SK-N-SH (cell line): ENCODE measurements around the gene CDK14. TPM values are rescaled to one million over a fixed set of nuclear protein-coding genes. Genes with fewer than 3 reads are reported as not detected.

Experiments used
- CTCF ChIA-PET: fragments of 300-600, 350-600 bp; formaldehyde crosslinking; extraction: SDS; loops from one replicate; lab custom pipeline; 2021; lab: Yijun Ruan, JAX
- POLR2A ChIA-PET: fragments of 350-600 bp; sonication (Branson Sonifier 250); formaldehyde crosslinking; extraction: SDS; loops from one replicate; lab custom pipeline; 2020; ENCODE audit warnings: antibody characterized with exemption, inconsistent platforms; lab: Yijun Ruan, JAX
- DNase-seq: peaks from one replicate; pipeline ENCODE4 v3.0.0; 2012
- H2AFZ ChIP-seq: fragments of 200-600 bp; sonication (generic); 2 replicates; pipeline ENCODE4 v1.8.1; 2016; ENCODE audit warnings: antibody characterized with exemption, mild to moderate bottlenecking, low read depth
- H3F3A ChIP-seq: fragments of 200-600 bp; sonication (generic); replicated peaks from 2 replicates; pipeline ENCODE3; 2016; ENCODE audit warnings: antibody characterized with exemption, mild to moderate bottlenecking; ENCODE audit not compliant: insufficient read depth
- H3K27ac ChIP-seq, 2 experiments: fragments of 200-500 bp in 1 of 2; fragments of 200-600 bp in 1 of 2; sonication (Bioruptor generic) in 1 of 2; sonication (generic), shearing (Covaris generic) in 1 of 2; 2 replicates each; pipeline versions ENCODE4 v1.5.1 to v1.6.1; 2014 to 2016; ENCODE audit warnings: low read depth in 2 of 2, inconsistent platforms in 1 of 2, low read length in 1 of 2, mild to moderate bottlenecking in 1 of 2, mixed read lengths in 1 of 2
- H3K27me3 ChIP-seq: fragments of 200-600 bp; sonication (generic), shearing (Covaris generic); 2 replicates; pipeline ENCODE4 v1.6.1; 2016; ENCODE audit warnings: mixed run types; ENCODE audit not compliant: insufficient read depth
- H3K36me3 ChIP-seq, 2 experiments: fragments of 200-500 bp in 1 of 2; fragments of 200-600 bp in 1 of 2; sonication (Bioruptor generic) in 1 of 2; sonication (generic) in 1 of 2; replicated peaks in 1 of 2; 2 replicates each; pipeline versions ENCODE3 to v1.5.1; 2014 to 2016; ENCODE audit warnings: low read length in 1 of 2, mild to moderate bottlenecking in 1 of 2; ENCODE audit not compliant: insufficient read depth in 2 of 2, control insufficient read depth in 1 of 2
- H3K4me1 ChIP-seq, 2 experiments: fragments of 200-500 bp in 1 of 2; fragments of 200-600 bp in 1 of 2; sonication (Bioruptor generic) in 1 of 2; sonication (generic), shearing (Covaris generic) in 1 of 2; 2 replicates each; pipeline versions ENCODE4 v1.5.1 to v1.6.1; 2014 to 2016; ENCODE audit warnings: low read depth in 1 of 2, low read length in 1 of 2, mixed run types in 1 of 2; ENCODE audit not compliant: insufficient read depth in 2 of 2, control insufficient read depth in 1 of 2
- H3K4me2 ChIP-seq: fragments of 200-600 bp; sonication (generic), shearing (Covaris generic); 2 replicates; pipeline ENCODE4 v1.6.1; 2017; ENCODE audit warnings: mixed run types
- H3K4me3 ChIP-seq, 2 experiments: fragments of 200-500 bp in 1 of 2; fragments of 200-600 bp in 1 of 2; sonication (Bioruptor generic) in 1 of 2; sonication (generic), shearing (Covaris generic) in 1 of 2; 2 replicates each; pipeline versions ENCODE4 v1.5.1 to v1.8.1; 2014 to 2016; ENCODE audit warnings: low read depth in 2 of 2, inconsistent platforms in 1 of 2, low read length in 1 of 2, mild to moderate bottlenecking in 1 of 2, mixed read lengths in 1 of 2, moderate library complexity in 1 of 2
- H3K79me2 ChIP-seq: fragments of 200-600 bp; sonication (generic); 2 replicates; pipeline ENCODE4 v1.8.1; 2017; ENCODE audit warnings: mild to moderate bottlenecking; ENCODE audit not compliant: insufficient read depth
- H3K9ac ChIP-seq: fragments of 200-600 bp; sonication (generic); 2 replicates; pipeline ENCODE4 v1.6.1; 2017; ENCODE audit warnings: mixed run types
- H3K9me2 ChIP-seq: fragments of 200-600 bp; sonication (generic); 2 replicates; pipeline ENCODE4 v1.6.1; 2017; ENCODE audit warnings: mixed run types
- H3K9me3 ChIP-seq: fragments of 200-600 bp; sonication (generic); 2 replicates; pipeline ENCODE4 v1.6.1; 2017; ENCODE audit warnings: mixed run types, mild to moderate bottlenecking, moderate library complexity
- H4K20me1 ChIP-seq: fragments of 200-600 bp; sonication (generic); 2 replicates; pipeline ENCODE4 v1.6.1; 2017; ENCODE audit warnings: mild to moderate bottlenecking, mixed run types; ENCODE audit not compliant: insufficient read depth
- ELF1 ChIP-seq: IDR thresholded peaks from 2 replicates; pipeline ENCODE4 v1.4.0; 2012
- EP300 ChIP-seq, 2 experiments: IDR thresholded peaks; 2 replicates each; pipeline versions ENCODE4 v1.4.0 to v1.6.1; 2012; ENCODE audit warnings: borderline replicate concordance in 1 of 2, low read depth in 1 of 2, low read length in 1 of 2
- FOXJ3 ChIP-seq: sonication (generic); formaldehyde crosslinking; IDR thresholded peaks from 2 replicates; pipeline ENCODE4 v1.5.1; 2020; ENCODE audit warnings: mild to moderate bottlenecking, missing genetic modification reagents
- FOXM1 ChIP-seq: IDR thresholded peaks from 2 replicates; pipeline ENCODE4 v1.4.0; 2012; ENCODE audit warnings: low read depth, mild to moderate bottlenecking
- MXI1 ChIP-seq: IDR thresholded peaks from 2 replicates; pipeline ENCODE4 v1.6.1; 2012; ENCODE audit warnings: mild to moderate bottlenecking, low read depth, low read length, improper control_type of control experiment
- RXRA ChIP-seq: IDR thresholded peaks from 2 replicates; pipeline ENCODE4 v1.4.0; 2012; ENCODE audit warnings: low read depth, mild to moderate bottlenecking, borderline replicate concordance
- SMC3 ChIP-seq: IDR thresholded peaks from 2 replicates; pipeline ENCODE4 v1.6.1; 2012; ENCODE audit warnings: low read depth, low read length, improper control_type of control experiment
- TAF1 ChIP-seq: IDR thresholded peaks from 2 replicates; pipeline ENCODE4 v1.6.1; 2012; ENCODE audit warnings: low read depth, mild to moderate bottlenecking, low read length, moderate library complexity, borderline replicate concordance
- TCF12 ChIP-seq: IDR thresholded peaks from 2 replicates; pipeline ENCODE4 v1.4.0; 2012
- TEAD4 ChIP-seq: IDR thresholded peaks from 2 replicates; pipeline ENCODE4 v1.4.0; 2012; ENCODE audit warnings: mild to moderate bottlenecking, borderline replicate concordance; ENCODE audit not compliant: insufficient read depth
- USF1 ChIP-seq: IDR thresholded peaks from 2 replicates; pipeline ENCODE4 v1.4.0; 2012; ENCODE audit warnings: low read depth, borderline replicate concordance
- USF2 ChIP-seq: fragments of 150-350 bp; IDR thresholded peaks from 2 replicates; pipeline ENCODE4 v1.6.1; 2017; ENCODE audit warnings: antibody characterized with exemption, low read length, low read depth, borderline replicate concordance
- WGBS: methylation state at CpG from one replicate; pipeline ENCODE4 v1.1.6; 2017; ENCODE audit warnings: low lambda C conversion rate; 5-methylcytosine and 5-hydroxymethylcytosine counted together
- polyA plus RNA-seq, 3 experiments: library from polyadenylated mRNA; depleted of rRNA; stranded (reverse); fragments of >200 nt; gene quantifications; 2 replicates each; pipeline ENCODE4 v1.2.3, GENCODE V29; 2012

CDK14 gene
- polyA plus RNA-seq, 1 of the 3 experiments (the other 2 are of a cell fraction) = 13.9 TPM

- H3K9ac ChIP-seq = no peak overlapping the region
- no peak overlapping the region for H3K4me2 ChIP-seq
- 84% methylated on average over 4 of the region's 4 CpGs for WGBS
- no peaks in the 10 kb centered on the region for H3F3A ChIP-seq
- peaks cover 0 to 26% of the 10 kb centered on the region in 2 experiments for H3K36me3 ChIP-seq
- H3K4me3 ChIP-seq = no peak overlapping the region
- no peak overlapping the region for H3K27ac ChIP-seq
- no peak for DNase-seq
- H3K79me2 ChIP-seq = no peaks in the 10 kb centered on the region
- ChIA-PET POLR2A (no interaction called here), CTCF (interaction anchor here (0.9 to 3.2 kb wide), 5 partner anchors 22 to 692 kb away, joined by 3 to 22 read pairs (median 16); partner anchors contain the start of gene FZD1)
- no peaks in the 10 kb centered on the region for H3K9me2 ChIP-seq
- TF ChIP-seq TCF12 (no peak), RXRA (no peak), TEAD4 (no peak), ELF1 (no peak), TAF1 (no peak), USF1 (no peak), MXI1 (no peak), SMC3 (no peak), USF2 (no peak), FOXM1 (no peak), FOXJ3 (CRISPR knock-in tag) (no peak)
- no peak overlapping the region for H2AFZ ChIP-seq
- no peaks in the 10 kb centered on the region for H3K9me3 ChIP-seq
- H3K27me3 ChIP-seq = no peaks in the 10 kb centered on the region
- no peaks in the 10 kb centered on the region for H4K20me1 ChIP-seq
- H3K4me1 ChIP-seq = 0 out of 4 replicates have a peak, but pooled peaks cover 0 to 6% of the 10 kb centered on the region in 2 experiments
These were observed 495.5 kb downstream of the CDK14 start for GRCh38 chr7:91091631-91092030.

GRCh38 chr7:91093181-91093580 is 497.1 kb downstream of the CDK14 start:
- CTCF ChIA-PET = no interaction called here
- H3K9ac ChIP-seq = no peak overlapping the region
- H3K36me3 ChIP-seq = peaks cover 0 to 15% of the 10 kb centered on the region in 2 experiments
- H2AFZ ChIP-seq = no peak overlapping the region
- POLR2A ChIA-PET = no interaction called here
- H3K79me2 ChIP-seq = no peaks in the 10 kb centered on the region
- H4K20me1 ChIP-seq = no peaks in the 10 kb centered on the region
- no peaks in the 10 kb centered on the region for H3K9me2 ChIP-seq
- WGBS = 92% methylated on average over 3 of the region's 3 CpGs
- no peak overlapping the region for H3K4me3 ChIP-seq
- no peak for TF ChIP-seq EP300 (IDR thresholded peaks at IDR 0.05; ENCODE audit: borderline replicate concordance in 1 of 2, low read depth in 1 of 2, low read length in 1 of 2)
- no peaks in the 10 kb centered on the region for H3K9me3 ChIP-seq
- DNase-seq = no peak
- H3K4me2 ChIP-seq = no peak overlapping the region
- peaks cover 0 to 2% of the 10 kb centered on the region in 2 experiments; a peak in 2 of 4 replicates for H3K4me1 ChIP-seq
- H3K27ac ChIP-seq = no peak overlapping the region
- no peaks in the 10 kb centered on the region for H3F3A ChIP-seq
- H3K27me3 ChIP-seq = no peaks in the 10 kb centered on the region
